ENCODE results near the gene TARP.
A peak's percentile ranks its signal among the peaks of the same experiment; 100 is the strongest.
"Not testable (repeated sequence)": the region's sequence is repeated elsewhere in the genome, so short reads cannot be mapped to it uniquely, and the experiment has no call there.

Gene TARP

DNA sequence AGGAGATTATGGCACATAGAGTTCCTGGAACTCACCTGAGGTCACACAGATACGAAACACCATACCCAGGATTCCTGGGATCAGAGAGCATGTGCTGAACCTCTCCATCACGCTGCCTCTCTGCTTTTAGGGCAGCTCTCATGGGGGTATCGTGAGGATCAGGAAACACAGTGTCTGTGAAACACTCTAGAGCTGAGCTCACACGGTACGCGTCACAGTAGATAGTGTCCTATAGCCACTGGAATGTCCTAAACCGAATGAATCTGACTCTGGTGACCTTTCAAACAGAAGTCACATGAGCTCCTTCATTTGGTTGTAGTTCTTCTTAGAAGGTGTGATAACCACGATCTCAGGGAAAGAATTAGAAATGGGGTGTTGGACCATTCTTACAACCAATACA, 14.3 kb downstream of the TARP start:
- DNase-seq: not testable (repeated sequence)

DNA sequence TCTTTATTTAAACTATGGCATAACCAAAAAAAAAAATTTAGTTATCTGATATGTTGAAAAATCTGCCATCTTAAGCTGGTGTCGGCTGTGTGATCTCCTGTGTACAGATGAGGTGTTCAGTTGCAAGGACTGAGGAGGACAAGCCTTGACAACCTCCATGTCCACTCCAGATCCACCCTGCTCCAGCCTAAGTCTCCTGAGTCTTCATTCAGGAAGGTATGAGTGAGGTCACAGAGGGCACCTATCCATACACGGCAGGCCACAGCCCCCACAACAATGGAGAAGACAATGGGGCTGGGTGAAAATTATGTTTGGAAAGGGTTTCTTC, 16.1 kb downstream of the TARP start:
- no peak for DNase-seq

DNA sequence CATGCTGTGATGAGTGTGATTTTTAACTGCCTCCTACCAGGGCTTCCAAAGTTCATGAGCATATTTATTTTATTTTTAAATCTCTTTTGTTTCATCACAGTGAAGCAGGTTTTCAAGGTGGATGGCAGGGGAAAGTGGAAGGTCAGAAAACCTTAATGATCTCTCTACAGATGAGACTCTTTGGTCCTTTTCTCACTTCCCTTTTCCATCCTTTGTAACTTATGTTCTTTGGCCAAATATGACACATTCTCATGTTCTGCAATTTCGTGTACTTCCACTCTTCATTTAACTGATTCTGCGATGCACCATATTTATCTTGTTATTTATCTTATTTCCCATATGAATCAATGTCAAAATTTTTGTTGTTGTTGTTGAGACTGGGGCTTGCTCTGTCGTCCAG, 23.6 kb downstream of the TARP start:
- DNase-seq: not testable (repeated sequence)

DNA sequence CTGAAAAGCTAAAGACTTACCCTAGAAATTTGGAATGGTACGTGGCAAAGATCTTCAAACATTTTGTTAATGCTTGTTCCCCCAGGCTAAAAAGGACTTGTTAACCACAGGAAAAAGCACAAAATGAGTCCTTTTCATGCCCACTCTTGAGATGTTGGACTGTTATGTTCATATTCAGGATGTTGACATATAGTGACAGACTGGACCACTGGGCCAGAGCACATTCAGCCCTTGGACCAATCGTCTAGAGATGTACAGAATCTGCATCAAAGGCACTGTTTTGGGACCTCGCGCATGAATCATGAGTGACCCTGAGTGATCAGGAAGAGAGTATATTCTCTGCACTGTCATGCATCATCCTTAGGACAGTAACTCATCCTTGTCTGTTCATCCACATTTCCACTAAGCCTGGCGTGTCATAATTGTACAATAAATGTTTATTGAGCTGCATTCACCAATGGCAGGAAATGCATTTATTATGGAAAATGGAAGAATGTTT, 25.3 kb downstream of the TARP start:
- DNase-seq: no peak

DNA sequence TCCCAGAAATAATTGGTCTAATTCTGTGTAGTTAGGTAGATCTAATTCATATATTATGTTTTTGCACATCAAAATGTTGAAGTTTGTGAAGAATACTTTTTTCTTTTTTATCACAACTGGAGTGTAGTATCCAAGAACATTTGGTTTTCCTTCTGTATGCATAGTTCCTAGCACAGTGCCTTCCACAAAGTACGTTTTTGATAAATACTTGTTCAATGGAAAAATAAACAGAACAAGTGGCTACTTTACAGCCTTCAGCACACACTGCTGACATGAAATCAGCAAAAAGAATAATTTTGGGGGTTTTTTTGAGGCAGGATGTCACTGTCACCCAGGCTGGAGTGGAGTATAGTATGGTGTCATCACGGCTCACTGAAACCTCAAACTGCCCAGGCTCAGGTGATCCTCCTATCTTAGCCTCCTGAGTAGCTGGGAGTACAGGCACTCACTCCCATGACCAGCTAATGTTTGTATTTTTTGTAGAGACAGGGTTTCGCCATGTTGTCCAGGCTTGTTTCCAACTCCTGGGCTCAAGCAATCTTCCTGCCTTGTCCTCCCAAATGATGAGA, 27.9 kb downstream of the TARP start:
- DNase-seq: no peak

DNA sequence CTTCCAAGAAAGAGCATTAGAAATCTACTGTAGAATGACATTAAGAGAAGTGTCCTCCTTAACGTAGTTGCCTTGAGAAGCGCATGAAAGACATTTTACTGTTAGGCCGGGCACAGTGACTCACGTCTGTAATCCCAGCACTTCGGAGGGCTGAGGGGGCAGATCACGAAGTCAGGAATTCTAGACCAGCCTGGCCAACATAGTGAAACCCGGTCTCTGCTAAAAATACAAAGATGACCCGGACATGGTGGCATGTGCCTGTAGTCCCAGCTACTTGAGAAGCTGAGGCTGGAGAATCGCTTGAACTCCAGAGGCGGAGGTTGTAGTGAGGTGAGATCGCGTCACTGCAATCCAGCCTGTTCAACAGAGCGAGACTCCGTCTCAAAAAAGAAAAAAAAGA, 28.9 kb downstream of the TARP start:
- no peak for DNase-seq

DNA sequence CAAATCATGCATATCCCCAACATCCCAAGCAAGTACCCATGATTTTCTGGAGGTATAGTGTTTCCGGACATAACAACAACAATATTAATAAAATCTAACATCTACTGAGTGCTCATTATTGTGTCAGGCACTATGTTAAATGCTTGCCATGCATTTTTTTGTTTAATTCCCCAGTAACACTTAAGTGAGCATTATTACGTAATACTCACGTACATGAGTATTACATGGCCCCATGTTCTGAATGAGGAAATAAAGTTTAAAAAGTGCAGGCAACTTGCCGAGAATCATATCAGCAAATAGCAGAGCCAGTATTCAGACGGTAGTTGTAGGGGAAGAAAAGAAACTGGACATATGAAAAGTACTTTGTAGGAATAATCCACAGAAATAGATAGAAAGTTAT, 30.1 kb downstream of the TARP start:
- not testable (repeated sequence) for DNase-seq

DNA sequence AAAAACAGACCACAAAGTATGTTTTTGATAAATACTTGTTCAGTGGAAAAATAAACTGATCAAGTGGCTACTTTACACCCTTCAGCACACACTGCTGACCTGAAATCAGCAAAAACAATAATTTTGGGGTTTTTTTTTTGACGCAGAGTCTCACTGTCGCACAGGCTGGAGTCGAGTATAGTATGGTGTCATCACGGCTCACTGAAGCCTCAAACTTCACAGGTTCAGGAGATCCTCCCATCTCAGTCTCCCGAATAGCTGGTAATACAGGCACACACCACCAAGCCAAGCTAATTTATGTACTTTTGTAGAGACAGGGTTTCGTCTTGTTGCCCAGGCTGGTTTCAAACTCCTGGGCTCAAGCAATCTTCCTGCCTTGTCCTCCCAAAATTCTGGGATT, 30.6 kb downstream of the TARP start:
- no peak for DNase-seq

DNA sequence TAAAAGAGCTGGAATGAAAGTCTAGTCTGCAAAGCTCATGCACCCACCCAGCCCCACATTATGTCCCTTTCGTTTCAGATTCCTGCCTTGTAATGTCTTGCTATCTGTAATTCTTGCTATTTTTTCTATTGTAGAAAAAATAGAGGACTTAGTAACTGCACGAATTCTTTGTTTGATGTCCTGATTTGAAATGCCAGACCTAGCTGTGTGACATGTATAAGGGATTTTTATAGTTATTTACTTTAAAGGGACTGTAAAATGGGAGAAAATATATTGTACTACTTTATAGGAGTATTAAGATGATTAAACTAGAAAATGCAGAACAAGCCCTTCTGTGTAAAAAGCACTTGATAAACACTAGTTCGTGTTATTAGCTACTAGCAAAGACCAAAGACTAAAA, 32.4 kb downstream of the TARP start:
- no peak for DNase-seq

DNA sequence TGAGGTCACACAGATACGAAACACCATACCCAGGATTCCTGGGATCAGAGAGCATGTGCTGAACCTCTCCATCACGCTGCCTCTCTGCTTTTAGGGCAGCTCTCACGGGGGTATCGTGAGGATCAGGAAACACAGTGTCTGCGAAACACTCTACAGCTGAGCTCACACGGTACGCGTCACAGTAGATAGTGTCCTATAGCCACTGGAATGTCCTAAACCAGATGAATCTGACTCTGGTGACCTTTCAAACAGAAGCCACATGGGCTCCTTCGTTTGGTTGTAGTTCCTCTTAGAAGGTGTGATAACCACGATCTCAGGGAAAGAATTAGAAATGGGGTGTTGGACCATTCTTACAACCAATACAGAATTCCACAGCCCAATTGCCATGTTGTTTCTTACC, 34.3 kb downstream of the TARP start:
- DNase-seq: not testable (repeated sequence)

DNA sequence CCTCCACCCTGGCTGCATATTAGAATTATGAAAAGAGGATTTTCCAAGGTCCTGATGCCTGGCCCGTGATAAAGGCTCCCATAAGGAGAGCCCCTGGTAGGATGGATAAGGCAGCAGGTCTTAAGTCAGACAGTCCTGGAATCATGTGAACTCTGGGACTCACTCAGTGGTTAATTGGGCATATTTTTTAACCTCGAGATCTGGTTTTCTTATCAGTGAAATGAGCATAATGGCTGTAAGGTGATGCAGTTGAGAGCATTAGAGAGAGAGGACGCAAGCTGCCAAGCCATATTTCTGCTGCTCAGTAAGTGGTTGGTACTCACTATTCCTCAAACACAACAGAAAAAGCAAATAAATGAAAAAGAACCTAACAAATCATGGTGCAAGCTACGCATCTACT, 37.8 kb downstream of the TARP start:
- no peak for DNase-seq

DNA sequence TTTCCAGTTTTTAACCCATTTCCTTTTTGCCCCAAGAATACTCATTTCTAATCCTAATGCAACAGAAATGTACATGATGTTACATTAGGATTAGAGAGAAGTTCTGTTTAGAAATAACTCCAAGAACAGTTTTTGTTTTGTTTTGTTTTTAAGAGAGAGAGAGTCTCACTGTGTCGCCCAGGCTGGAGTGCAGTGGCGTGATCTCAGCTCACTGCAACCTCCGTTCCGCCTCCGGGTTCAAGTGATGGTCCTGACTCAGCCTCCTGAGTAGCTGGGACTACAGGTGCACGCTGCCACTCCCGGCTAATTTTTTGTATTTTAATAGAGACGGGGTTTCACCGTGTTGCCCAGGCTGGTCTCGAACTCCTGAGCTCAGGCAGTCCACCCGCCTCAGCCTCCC, 38.7 kb downstream of the TARP start:
- DNase-seq: not testable (repeated sequence)

DNA sequence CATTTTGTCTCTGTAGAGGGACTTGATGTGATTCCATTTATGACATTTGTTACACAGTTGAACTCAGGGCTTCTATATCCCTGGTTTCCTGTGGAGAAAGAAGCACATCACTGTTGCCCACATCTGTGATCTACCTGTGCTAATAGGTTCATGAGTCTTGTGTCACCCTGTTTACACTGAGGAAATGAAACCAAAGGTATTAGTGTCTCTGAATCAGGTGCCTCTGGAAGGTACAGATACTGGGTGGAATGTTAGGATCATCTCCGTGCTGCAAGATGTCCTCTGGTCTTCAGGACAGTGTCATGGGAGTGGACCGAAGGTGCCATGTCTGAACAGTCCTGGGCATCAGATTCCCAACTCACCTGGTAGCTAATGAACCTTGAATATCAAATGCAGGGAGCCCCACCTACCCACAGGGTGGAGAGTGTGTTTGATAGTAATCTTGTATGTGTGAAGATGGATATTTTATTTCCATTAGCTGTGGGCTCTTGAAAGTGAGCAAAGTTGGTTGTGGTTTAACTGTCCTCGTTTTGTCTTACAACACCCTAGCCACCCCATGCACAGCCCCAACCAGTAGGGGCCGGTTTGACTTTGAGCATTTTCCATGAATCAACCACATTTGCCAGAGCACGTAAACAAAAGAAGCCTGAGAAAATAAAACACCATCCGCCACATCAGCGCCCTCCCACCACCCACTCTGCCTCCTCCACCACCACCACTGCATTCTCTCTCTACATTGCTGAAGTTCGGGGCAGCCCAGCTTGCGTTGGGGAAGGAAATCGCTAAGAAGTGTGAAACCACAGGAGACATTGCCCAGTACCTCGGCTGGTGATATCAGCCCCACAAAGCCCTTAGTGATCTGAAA, 40.7 kb downstream of the TARP start:
- peak; percentile 87 for DNase-seq

DNA sequence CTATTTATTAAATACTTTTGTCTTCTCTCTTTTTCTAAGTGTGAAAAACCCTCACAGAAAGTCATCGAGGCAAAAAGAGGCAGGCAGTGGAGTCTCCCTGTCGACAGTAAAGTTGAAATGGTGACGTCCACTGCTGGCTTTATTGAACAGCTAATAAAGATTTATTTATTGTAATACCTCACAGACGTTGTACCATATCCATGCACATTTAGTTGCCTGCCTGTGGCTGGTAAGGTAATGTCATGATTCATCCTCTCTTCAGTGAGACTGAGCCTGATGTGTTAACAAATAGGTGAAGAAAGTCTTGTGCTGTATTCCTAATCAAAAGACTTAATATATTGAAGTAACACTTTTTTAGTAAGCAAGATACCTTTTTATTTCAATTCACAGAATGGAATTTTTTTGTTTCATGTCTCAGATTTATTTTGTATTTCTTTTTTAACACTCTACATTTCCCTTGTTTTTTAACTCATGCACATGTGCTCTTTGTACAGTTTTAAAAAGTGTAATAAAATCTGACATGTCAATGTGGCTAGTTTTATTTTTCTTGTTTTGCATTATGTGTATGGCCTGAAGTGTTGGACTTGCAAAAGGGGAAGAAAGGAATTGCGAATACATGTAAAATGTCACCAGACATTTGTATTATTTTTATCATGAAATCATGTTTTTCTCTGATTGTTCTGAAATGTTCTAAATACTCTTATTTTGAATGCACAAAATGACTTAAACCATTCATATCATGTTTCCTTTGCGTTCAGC, 43.4 kb downstream of the TARP start:
- no peak for DNase-seq

DNA sequence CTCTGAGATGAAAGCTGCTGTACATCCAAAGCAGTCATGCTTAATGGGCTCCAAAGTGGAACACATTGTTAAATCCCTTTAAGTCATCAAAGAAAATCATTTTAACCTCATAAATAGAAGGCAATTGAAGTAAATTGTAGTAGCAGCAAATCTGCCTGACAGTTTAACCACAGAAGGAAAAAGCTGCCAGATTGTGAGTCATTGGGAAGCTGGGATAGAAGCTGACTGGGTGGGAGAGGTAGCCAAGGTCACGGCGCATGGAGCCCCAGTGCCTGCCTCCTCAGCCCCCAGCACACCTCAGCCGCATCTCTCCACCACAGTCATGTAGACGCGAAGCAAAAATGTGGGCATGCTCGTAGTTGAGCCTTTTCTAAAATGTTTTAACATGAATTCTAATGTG, 44.0 kb downstream of the TARP start:
- no peak for DNase-seq

DNA sequence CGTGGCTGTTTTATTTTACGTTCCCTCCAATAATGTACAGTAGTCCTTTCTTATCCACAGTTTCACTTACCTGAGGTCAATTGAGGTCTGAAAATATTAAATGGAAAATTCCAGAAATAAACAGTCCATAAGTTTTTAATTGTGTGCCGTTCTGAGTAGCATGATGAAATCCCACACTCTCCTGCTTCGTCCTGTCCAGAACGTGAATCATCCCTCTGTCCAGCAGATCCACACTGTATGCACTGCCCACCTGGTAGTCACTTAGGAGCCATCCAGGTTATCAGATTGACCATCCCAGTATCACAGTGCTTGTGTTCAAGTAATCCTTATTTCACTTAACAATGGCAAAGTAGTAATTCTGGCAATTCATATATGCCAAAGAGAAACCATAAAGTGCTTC, 49.0 kb downstream of the TARP start:
- no peak for DNase-seq

DNA sequence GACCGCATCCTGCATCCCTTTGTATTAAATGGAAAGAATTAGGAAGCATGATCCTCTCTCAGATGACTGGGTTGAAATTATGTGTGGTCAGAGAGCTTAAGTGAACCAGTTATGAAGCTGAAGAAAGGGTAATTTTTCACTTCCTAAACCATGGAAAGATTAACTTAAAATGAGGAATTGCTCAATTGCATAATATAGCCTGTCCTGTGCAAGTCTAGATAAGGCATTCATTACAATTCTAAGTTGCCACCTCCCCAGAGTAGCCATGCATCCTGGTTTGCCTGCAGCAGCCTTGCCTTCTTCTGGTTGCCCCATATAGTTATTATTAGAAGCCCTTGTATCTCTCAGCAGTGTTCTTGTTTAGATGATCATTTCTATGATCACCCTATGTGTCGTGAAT, 50.1 kb downstream of the TARP start:
- DNase-seq: no peak

DNA sequence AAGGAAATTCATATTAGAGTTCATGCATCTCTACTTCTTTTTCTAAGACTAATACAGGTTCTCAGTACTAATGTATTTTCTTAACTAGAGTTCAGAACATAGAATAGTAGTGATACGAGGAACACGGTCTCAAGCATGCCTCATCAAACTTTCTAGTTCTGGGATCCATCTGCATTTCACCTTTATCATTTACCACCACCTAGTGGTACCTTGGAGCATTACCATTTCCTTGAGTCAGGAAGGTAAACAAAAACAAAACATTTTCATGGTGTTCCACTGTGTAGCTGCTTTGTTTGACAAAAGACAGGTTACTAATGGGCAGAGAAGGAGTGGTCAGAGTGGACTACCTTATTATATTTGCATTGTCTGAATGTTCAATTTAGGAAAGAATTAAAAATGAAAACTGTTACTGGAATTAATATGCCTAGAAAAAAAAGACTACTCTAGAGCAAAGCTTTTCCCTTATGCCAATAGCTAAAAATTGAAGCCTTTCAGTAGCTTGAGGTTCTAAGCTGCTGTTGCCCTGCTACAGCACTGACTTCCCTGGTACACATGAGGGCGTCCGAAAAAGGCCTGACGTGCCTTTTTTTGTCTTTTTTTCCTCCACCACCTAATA, 50.8 kb downstream of the TARP start:
- no peak for DNase-seq

DNA sequence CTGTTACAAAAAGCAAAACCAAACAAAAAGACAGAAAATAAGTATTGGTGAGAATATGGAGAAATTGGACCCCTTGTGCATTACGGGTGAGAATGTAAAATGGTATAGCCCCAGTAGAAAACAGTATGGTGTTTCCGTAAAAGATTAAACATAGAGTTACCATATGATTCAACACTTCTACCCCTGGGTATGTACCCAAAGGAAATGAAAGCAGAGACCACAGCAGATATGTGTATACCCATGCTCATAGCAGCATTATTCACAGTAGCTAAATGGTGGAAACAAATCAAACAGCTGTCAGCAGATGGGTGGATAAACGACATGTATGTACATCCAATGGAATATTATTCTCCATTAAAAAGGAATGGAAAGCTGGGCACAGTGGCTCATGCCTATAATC, 53.0 kb downstream of the TARP start:
- no peak for DNase-seq

DNA sequence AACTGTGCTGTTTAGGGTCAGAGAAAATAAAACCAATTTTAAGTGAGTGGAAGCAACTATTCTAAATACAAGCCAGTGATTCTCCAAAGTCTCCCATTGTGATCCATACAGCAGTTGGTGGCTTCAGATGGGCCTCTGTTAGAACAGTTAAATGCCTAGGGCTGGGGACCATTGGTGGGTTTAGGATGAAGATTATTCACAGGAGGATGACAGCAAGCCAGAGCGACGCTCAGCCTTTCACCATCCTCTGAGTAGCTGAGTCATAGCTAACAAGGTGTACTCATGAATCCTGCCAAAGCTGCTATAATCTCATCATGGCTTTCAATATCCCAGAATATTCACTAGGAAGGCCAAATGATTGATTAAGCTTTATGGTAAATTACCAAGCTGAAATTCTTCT, 55.8 kb downstream of the TARP start:
- no peak for DNase-seq

DNA sequence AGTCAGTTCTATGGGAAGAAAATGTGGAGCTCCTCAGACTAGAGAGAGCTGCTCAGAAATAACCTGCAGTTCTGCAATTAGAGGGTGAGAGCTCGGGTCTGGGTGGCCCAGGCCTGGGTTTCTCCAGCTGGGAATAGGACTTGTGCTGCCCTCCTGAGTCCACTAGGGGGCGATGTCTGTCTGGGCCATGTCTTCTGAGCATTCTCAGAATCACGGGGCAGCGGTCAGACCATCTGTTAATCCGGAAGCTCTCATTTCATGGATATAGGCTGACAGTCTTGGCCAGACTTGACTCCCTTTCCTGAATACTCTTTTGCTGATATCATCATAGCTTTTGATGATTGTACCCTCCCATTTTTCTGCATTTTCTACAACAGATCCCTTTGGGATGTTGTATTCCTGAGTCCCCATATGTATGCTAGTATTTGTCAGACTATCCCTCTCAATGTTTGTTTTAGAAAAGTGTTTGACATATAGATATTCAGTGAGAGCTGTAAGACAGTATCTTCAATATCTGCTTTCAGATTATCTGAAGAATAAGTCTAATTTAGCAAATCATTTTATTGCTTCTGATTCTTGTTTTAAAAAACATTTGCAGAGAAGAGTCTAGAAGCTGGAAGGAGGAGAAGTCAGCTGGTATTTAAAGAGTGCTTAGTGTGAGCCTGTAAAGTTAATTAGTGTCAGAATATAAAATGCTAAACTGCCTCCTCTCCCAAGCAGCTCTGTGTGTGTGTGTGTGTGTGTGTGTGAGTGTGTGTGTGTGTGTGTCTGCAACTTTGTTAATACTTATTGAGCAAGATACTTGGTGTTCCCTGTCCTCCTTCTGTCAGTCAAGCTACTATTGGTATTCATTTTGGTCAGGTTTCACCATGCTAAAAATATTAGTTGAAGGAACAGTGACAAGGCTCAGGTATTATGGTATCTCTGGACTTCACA, 57.4 kb downstream of the TARP start:
- peak; percentile 88 for DNase-seq

DNA sequence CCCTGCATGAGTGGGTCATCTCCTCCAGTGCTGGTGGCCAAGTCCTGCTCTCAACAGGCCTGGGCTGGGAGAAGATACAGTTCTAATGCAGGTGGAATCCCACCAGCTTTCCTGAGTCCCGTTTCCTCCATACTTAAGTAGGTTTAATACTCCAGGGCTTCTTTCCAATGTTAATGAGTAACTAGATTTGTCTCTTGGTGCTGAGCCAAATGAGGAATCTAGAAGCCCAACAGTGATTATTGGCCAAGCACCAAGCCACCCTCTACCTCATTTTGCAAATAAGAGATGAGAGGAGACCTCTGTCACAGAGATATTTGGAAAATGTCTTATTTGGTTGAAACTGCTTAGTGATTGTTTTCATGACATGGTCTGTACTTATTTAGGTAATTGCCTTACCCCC, 58.3 kb downstream of the TARP start:
- no peak for DNase-seq

All from activated effector memory CD4-positive, alpha-beta T cell treated with anti-CD3 and anti-CD28 coated beads, Interleukin-2, amount 50 U/mL, for 16 hours (primary cell).